Peyer's patch (tissue), 4 donors: ENCODE results near the gene BAHCC1.
"Not testable (repeated sequence)": the region's sequence is repeated elsewhere in the genome, so short reads cannot be mapped to it uniquely, and the experiment has no call there.

Experiments
- CTCF ChIP-seq, 6 experiments: fragments of 450-650 bp in 4 of 6; fragments of 200-600 bp in 2 of 6; sonication (generic) in 1 of 6; IDR thresholded peaks; one replicate each; pipeline ENCODE4 v1.5.1; 2017 to 2019; ENCODE audit warnings: antibody characterized with exemption in 6 of 6, mild to moderate bottlenecking in 3 of 6, moderate library complexity in 1 of 6
- POLR2A ChIP-seq, 2 donors: fragments of 450-650 bp; IDR thresholded peaks; one replicate each; pipeline ENCODE4 v1.5.1; 2017; ENCODE audit warnings: antibody characterized with exemption in 2 of 2, mild to moderate bottlenecking in 2 of 2, moderate library complexity in 2 of 2

- not testable (repeated sequence) for TF ChIP-seq CTCF, POLR2A (IDR thresholded peaks at IDR 0.05)
Measured at GRCh38 chr17:81362001-81362400, 33.3 kb upstream of the BAHCC1 start.
